Measurements from ENCODE around the gene CNGA4.
"Not testable (repeated sequence)": the region's sequence is repeated elsewhere in the genome, so short reads cannot be mapped to it uniquely, and the experiment has no call there.

The CNGA4 gene

DNA sequence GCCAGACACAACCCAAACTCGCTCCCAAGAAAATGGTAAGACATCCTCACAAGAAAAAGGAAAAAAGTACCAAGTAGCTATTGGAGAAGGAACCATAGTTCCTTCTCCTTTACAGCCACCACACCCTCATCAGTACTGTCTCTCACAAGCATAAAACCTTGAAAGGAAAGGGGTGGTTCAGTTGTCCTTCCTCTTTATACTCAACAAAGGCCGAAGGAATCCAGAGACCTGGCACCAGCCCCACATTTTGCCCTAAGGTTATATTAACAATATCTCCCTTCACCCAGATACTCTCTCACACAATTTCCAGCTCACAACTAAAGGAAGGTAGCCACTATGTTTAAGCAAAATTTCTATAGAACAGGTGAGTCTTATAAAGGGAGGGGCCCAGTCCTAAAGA lies 13.0 kb upstream of the CNGA4 start:
- DNase-seq, result no peak

DNA sequence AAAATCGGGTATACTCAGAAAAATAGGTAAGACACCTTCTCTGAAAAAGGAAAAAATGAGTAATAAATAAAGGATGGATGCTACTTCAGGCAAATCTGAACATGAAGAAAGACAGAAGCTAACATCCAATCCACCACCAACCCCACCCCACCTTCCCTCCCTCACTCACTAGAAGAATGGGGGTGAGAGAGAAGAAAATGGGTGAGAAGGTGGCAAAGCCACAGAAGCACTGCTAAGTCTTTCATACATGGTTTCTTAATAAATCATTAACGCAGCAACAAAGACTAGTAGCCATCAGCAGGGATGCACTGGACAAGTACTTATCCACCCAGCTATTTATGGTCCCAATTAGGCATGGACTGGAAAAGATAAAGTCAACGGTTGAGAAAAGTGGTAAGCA lies 10.4 kb upstream of the CNGA4 start:
- no peak for DNase-seq

DNA sequence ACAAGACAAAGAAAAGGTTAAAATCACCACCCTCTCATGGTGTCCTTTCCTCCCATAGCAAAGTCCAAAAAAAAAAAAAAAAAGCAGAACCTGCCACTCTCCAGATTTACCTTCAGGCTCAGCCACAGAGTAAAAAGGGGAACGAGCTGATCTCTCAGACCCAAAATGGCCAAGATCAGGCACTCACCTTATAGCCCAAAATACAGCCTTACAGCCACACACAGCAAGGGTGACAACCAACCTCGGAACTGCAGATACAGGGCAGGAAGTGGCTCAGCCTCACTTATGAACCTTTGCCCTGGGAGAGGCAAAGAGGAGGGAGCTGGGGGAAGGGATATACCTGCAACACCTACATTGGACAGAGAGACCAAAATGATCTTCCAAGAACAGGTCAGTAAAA lies 9.0 kb upstream of the CNGA4 start:
- DNase-seq, result no peak

DNA sequence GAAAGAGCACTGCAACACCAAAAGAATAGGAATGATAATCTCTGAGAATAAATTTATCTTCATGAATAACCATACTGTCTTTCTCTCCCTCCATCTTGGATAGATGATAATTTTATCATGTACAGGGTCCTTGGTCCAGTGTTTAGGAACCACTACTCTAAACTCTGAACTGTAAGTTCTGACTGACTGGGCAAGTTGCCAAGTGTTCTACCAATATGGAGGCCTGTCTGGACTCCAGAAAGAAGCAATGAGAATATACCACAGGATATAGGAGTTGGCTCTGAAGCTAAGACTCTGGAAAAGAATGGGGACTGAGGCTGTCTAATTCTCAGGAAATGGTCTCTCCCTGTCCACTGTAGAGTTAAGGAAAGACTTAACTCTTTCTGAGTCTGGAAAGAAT lies 6.0 kb upstream of the CNGA4 start:
- no peak for DNase-seq

- no peak for DNase-seq
Observed at GRCh38 chr11:6233984-6234386, 4.9 kb upstream of the CNGA4 start.

GRCh38 chr11:6234387-6235107 lies 4.3 kb upstream of the CNGA4 start, which contains the start of gene FHIP1B:
Gene FHIP1B (minus strand): TSS chr11:6234636. CDS start chr11:6224516, 10,120 bp downstream.
- DNase-seq, result peak; percentile 93

- DNase-seq, result no peak
Observed at GRCh38 chr11:6237266-6237665, 1.6 kb upstream of the CNGA4 start.

DNA sequence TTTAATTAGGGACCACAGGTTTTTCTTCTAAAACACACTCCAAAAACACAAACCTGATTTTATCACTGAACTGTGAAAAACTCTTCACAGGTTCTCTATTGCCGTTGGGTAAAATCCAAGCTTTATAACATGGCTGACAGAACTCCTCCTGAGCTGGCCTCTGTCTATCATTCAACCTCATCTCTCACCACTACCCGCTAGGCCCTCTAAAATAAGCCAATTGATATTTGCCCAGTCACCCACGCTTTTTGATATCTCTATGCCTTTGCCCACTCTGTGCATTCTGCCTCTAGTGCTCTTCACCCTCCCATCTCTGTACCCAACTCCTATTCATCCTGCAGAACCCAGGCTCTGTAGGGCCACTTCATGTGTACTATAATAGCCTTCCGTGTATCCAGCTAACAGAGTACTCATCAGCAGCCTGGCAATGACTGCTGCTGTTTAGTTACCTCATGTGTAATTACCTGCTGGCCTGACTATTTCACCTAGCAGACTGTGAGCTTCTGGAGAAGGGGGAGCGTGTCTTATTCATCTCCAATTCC lies 1.1 kb upstream of the CNGA4 start:
- no peak for DNase-seq

- DNase-seq, result no peak
Observed at GRCh38 chr11:6240139-6240538, 1.2 kb downstream of the CNGA4 start.

DNA sequence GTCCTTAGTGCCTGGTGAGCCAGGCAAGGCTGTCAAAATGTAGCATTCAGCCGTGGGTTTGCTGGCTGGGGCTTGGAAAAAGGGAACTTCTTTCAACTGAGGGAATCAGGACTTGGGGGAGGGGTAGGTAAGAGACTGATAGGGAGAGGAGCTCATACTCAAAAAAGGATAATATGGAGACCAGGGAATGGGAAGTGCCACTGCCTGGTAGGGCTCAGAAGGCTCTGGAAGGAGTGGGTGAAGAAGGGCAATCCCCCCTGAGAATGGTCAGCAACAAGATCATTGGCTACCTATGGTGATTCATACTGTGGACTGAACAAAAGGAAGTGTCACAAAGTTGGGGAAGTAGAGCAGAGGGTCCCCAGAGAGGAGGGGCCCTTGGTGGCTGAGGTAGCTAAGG lies 1.9 kb downstream of the CNGA4 start:
- no peak for DNase-seq

DNA sequence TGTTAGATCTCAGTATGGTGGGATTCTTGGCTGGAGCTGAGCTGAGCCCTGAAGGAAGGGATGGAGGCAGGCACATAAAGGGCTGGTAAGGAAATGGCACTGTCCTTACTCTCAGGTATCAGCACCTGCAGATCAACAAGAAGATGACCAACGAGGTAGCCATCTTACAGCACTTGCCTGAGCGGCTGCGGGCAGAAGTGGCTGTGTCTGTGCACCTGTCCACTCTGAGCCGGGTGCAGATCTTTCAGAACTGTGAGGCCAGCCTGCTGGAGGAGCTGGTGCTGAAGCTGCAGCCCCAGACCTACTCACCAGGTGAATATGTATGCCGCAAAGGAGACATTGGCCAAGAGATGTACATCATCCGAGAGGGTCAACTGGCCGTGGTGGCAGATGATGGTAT lies 2.4 kb downstream of the CNGA4 start:
- no peak for DNase-seq

DNA sequence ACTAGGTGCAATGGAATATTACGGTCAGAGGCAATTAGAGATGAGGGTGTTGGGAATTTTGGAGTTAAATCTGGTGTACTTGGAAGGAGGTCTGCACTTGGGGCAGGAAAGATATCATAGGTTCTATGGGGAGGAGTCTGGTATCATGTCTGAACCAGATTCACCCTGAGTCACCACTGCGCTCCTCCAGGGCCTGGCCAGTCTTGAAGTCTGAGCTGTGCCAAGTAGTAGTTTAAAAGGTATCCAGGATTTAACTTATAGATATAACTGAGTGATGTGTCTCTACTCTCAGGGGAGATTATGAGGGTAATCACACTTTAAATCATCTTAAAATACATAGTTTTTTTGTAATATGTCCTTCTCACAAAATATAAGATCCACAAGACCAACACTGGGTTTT lies 6.6 kb downstream of the CNGA4 start:
- DNase-seq, result no peak

- no peak for DNase-seq
Observed at GRCh38 chr11:6248248-6248647, 9.4 kb downstream of the CNGA4 start.

DNA sequence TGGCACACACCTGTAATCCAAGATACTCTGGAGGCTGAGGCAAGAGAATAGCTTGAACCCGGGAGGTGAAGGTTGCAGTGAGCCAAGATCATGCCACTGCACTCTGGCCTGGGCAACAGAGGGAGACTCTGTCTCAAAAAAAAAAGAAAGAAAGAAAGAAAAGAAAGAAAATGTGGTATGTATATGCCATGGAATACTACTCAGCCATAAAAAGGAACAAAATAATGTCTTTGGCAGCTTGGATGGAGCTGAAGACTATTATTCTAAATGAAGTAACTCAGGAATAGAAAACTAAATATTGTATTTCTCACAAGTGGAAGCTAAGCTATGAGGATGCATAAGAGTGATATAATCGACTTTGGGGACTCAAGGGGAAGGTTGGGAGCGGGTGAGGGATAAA lies 10.0 kb downstream of the CNGA4 start:
- not testable (repeated sequence) for DNase-seq

- DNase-seq, result no peak
Observed at GRCh38 chr11:6249770-6250555, 11.1 kb downstream of the CNGA4 start.

GRCh38 chr11:6251120-6251733 lies 12.3 kb downstream of the CNGA4 start:
- DNase-seq, result peak; percentile 10 to 31

DNA sequence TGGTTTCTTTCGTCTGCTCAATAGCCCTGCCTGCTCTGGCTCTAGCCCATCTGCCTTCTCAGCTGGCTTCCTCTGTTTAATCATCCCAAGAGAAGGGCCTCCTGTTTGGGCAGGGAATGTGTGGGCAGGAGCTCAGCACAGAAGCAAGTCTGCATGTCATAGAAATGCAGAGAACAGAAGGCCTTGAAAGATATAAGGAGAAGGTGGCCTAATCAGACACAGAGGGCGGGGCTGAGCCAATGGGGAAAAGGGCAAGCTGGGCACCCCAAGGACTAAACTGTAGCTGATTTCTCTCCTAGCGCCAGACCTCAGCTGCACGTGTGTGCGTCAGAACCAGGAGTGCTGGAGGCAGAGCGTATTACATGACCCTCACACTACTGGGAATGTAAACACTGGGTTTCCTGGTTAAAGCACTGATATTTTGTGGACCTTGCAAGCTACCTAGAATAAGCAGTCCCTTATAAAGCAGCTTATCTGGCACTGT lies 13.1 kb downstream of the CNGA4 start:
- peak; percentile 8 to 31 for DNase-seq

DNA sequence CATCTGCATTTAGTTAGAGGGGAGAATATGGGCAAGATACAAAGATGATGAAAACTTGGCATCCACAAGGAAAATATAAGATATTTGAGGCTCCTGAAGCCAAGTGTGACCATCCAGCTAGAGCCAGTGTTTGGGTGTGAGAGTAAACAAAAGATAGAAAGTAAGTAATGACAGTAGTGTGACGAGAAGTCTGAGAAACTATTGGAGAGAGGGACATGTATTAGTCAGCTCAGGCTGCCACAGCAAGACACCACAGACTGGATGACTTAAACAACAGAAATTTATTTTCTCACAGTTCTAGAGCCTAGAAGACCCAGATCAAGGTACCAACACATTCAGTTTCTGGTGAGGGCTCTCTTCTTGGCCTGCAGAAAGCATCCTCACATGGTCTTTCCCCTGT lies 14.3 kb downstream of the CNGA4 start:
- no peak for DNase-seq

DNA sequence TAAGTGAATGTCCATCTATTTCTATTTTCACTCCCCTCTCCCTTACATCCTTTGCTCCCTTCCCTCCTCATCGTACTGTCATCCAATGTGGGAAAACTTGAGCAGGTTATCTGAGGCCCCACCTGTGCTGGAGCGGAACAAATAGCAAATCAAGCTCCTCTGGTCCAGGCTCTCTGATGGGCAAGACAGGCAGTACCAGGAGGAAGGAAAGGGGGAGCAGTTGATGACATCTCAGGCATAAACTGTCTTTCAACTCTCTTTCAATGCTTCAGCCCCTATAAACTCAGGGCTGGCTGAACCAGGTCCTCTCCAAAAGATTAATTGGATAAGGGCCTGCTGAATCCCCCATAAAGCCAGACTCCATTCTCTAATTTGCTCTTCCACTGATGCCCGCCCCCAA lies 19.3 kb downstream of the CNGA4 start:
- DNase-seq, result no peak

- no peak for DNase-seq
Observed at GRCh38 chr11:6258571-6259081, 19.7 kb downstream of the CNGA4 start.

DNA sequence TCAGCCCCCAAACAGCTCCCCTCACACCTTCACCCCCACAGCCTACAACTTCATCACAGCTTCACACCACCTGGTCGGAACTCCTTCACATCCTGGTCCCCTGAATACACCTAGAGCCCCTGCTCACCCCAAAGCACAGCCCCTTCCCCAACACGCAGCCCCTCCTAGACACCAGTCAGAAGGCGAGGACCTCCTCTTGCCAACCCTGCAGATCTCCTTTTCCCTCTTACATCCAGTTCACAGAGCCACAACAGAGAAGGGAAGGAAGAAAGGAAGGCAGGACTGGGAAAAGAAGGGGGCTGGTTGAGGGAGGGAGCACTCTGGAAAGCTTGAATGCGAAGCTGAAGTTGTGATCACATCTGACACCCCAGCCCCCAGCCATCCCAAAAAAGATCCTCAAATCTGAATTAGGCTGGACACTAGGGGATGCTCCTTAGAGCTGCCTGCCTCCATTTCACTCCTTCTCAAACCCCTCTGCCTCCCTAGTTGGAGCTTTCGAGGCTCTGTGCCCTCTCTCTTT lies 21.4 kb downstream of the CNGA4 start:
- no peak for DNase-seq

GRCh38 chr11:6263662-6264061 lies 24.8 kb downstream of the CNGA4 start:
- DNase-seq, result no peak

GRCh38 chr11:6268820-6269219 lies 29.9 kb downstream of the CNGA4 start:
- no peak for DNase-seq

Data from SHP77 (cell line).